Parathyroid adenoma (tissue), 2 donors: Measurements from ENCODE around the gene FAM184B.

ENCODE experiments used
- H2AFZ ChIP-seq: fragments of 300-600 bp; sonication (generic); one replicate; pipeline ENCODE4 v1.7.0; 2017; ENCODE audit warnings: antibody characterized with exemption, mild to moderate bottlenecking
- H3K27ac ChIP-seq: fragments of 300-600 bp; sonication (generic); one replicate; pipeline ENCODE4 v1.7.0; 2017
- H3K27me3 ChIP-seq: fragments of 300-600 bp; sonication (generic); one replicate; pipeline ENCODE4 v1.7.0; 2017; ENCODE audit warnings: low read length; ENCODE audit not compliant: control insufficient read depth, insufficient read depth
- H3K36me3 ChIP-seq: fragments of 300-600 bp; sonication (generic); one replicate; pipeline ENCODE4 v1.7.0; 2017; ENCODE audit warnings: low read length; ENCODE audit not compliant: control insufficient read depth, insufficient read depth
- H3K4me1 ChIP-seq: fragments of 300-600 bp; sonication (generic); one replicate; pipeline ENCODE4 v1.7.0; 2017; ENCODE audit warnings: control low read depth
- H3K4me2 ChIP-seq: fragments of 300-600 bp; sonication (generic); one replicate; pipeline ENCODE4 v1.7.0; 2017; ENCODE audit warnings: low read length
- H3K4me3 ChIP-seq: fragments of 300-600 bp; sonication (generic); one replicate; pipeline ENCODE4 v1.7.0; 2017; ENCODE audit warnings: low read depth, low read length
- H3K79me2 ChIP-seq: fragments of 300-600 bp; sonication (generic); one replicate; pipeline ENCODE4 v1.7.0; 2017; ENCODE audit warnings: control low read depth
- H3K9ac ChIP-seq: fragments of 300-600 bp; sonication (generic); one replicate; pipeline ENCODE4 v1.7.0; 2017; ENCODE audit warnings: mild to moderate bottlenecking
- H3K9me3 ChIP-seq: fragments of 300-600 bp; sonication (generic); one replicate; pipeline ENCODE4 v1.7.0; 2017; ENCODE audit warnings: low read length; ENCODE audit not compliant: control insufficient read depth
- CTCF ChIP-seq: fragments of 300-600 bp; sonication (generic); IDR thresholded peaks from one replicate; pipeline ENCODE4 v1.7.0; 2017; ENCODE audit warnings: antibody characterized with exemption, mild to moderate bottlenecking
- donor health status: primary hyperparathyroidism.

The FAM184B gene

GRCh38 chr4:17597517-17597916 is 183.9 kb downstream of the FAM184B start:
- H3K4me1 ChIP-seq = no peaks in the 10 kb centered on the region
- no peaks in the 10 kb centered on the region for H3K79me2 ChIP-seq
- H3K9me3 ChIP-seq = no peaks in the 10 kb centered on the region
- H3K9ac ChIP-seq = no peak overlapping the region
- no peak overlapping the region for H3K4me2 ChIP-seq
- H3K36me3 ChIP-seq = no peaks in the 10 kb centered on the region
- no peak overlapping the region for H3K4me3 ChIP-seq
- H3K27me3 ChIP-seq = no peaks in the 10 kb centered on the region
- no peak overlapping the region for H3K27ac ChIP-seq
- TF ChIP-seq CTCF = peak; percentile 31
- no peak overlapping the region for H2AFZ ChIP-seq

- Histone ChIP-seq H3K9ac (no peak overlapping the region), H3K36me3 (no peaks in the 10 kb centered on the region), H2AFZ (no peak overlapping the region), H3K79me2 (no peaks in the 10 kb centered on the region), H3K27me3 (no peaks in the 10 kb centered on the region), H3K4me1 (no peaks in the 10 kb centered on the region), H3K9me3 (no peaks in the 10 kb centered on the region), H3K4me3 (no peak overlapping the region), H3K4me2 (no peak overlapping the region), H3K27ac (no peak overlapping the region)
- TF ChIP-seq CTCF = no peak
Measured at GRCh38 chr4:17595471-17596005, 185.9 kb downstream of the FAM184B start.

GRCh38 chr4:17589355-17589754 is 192.1 kb downstream of the FAM184B start:
- no peaks in the 10 kb centered on the region for H3K4me1 ChIP-seq
- no peak for TF ChIP-seq CTCF
- no peaks in the 10 kb centered on the region for H3K9me3 ChIP-seq
- no peaks in the 10 kb centered on the region for H3K27me3 ChIP-seq
- no peak overlapping the region for H3K4me2 ChIP-seq
- no peak overlapping the region for H3K4me3 ChIP-seq
- no peak overlapping the region for H2AFZ ChIP-seq
- no peaks in the 10 kb centered on the region for H3K79me2 ChIP-seq
- H3K36me3 ChIP-seq = no peaks in the 10 kb centered on the region
- no peak overlapping the region for H3K27ac ChIP-seq
- no peak overlapping the region for H3K9ac ChIP-seq

- Histone ChIP-seq H3K4me3 (no peak overlapping the region), H3K27ac (no peak overlapping the region), H3K4me2 (no peak overlapping the region), H3K9me3 (no peaks in the 10 kb centered on the region), H3K9ac (no peak overlapping the region), H3K4me1 (no peaks in the 10 kb centered on the region), H2AFZ (no peak overlapping the region), H3K36me3 (no peaks in the 10 kb centered on the region), H3K27me3 (no peaks in the 10 kb centered on the region), H3K79me2 (no peaks in the 10 kb centered on the region)
- no peak for TF ChIP-seq CTCF
Measured at GRCh38 chr4:17587094-17587822, 194.2 kb downstream of the FAM184B start.
